ENCODE measurements around the gene TSPAN3. TPM values are rescaled to one million over a fixed set of nuclear protein-coding genes. Genes with fewer than 3 reads are reported as not detected.

TSPAN3 gene
- total and polyA plus RNA-seq, 2 donors (not counting 3 experiments of a cell fraction or from before 2014, with no cell fraction given): 215 to 606 TPM

DNA sequence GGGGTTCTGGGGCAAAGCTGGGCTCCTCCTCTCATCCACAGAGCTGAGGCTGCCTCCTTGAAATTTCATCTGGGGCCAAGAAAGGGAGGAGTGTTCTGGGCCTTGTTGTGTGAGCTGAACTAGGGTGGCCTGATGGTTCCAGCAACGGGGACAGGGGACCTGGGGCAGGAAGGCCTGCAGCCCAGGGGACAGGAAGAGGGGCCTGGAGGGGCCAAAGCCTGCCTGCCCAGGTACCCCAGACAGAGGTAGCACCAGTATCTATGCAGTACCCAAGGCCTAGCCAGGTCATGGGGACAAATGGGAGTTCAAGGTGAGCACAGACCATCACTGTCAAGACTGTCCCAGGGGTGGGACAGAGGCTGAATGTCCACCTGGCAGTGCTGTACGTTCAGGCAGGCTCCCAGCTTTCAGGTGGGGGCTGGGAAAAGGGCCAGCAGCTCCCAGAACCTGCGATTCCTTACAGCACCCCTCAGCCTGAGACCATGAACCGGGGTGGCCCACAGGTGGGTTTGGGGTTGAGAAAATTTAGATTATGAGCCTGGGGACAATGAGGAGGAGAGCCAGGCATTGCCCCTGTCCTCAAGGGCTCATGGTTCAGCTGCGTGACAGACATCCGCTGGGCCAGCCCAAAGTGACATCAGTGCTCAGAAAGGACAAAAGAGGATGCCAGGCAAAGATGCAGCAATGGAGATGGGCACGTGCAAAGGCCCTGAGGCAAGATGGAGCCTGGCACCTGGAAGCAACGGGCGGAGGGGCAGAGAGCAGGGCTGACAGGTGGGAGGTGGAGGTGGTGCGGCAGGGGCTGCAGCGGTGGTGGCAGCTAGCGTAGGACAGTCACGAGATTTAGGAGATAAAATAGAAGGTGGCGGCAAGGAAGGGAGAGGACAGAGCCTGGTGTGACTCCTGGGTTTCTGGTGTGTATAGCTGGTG lies 48.0 kb downstream of the TSPAN3 start:
- dilution Hi-C loops (cut with MboI; ENCODE audit: extremely low pct_ligation_motif_present, low sequenced_read_pairs) (no loop called here), intact Hi-C loops (cut with micrococcal nuclease) (loop anchor here (5.0 kb wide), 3 partner anchors 164 to 831 kb away; no protein-coding TSS in a partner anchor)
- no peak overlapping the region for H3K4me2 ChIP-seq (ENCODE audit: insufficient read depth, low read length)
- peaks cover 8% of the 10 kb centered on the region for H3K4me1 ChIP-seq (ENCODE audit: control insufficient read depth, extremely low read depth, insufficient read depth, low read length)
- CTCF ChIA-PET: interaction anchor here (0.6 to 4.3 kb wide), 16 partner anchors 7 to 610 kb away, joined by 3 to 45 read pairs (median 4); no protein-coding TSS in a partner anchor
- TF ChIP-seq, protein P1, sequence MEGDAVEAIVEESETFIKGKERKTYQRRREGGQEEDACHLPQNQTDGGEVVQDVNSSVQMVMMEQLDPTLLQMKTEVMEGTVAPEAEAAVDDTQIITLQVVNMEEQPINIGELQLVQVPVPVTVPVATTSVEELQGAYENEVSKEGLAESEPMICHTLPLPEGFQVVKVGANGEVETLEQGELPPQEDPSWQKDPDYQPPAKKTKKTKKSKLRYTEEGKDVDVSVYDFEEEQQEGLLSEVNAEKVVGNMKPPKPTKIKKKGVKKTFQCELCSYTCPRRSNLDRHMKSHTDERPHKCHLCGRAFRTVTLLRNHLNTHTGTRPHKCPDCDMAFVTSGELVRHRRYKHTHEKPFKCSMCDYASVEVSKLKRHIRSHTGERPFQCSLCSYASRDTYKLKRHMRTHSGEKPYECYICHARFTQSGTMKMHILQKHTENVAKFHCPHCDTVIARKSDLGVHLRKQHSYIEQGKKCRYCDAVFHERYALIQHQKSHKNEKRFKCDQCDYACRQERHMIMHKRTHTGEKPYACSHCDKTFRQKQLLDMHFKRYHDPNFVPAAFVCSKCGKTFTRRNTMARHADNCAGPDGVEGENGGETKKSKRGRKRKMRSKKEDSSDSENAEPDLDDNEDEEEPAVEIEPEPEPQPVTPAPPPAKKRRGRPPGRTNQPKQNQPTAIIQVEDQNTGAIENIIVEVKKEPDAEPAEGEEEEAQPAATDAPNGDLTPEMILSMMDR (IDR thresholded peaks at IDR 0.05; ENCODE audit: extremely low read depth in 1 of 2, insufficient read depth in 1 of 2, low read depth in 1 of 2, low read length in 2 of 2): no peak
- TF ChIP-seq FOS (IDR thresholded peaks at IDR 0.05; ENCODE audit: borderline replicate concordance, insufficient read depth, low read length) (no peak), GATA2 (IDR thresholded peaks at IDR 0.05; ENCODE audit: insufficient read depth, insufficient read length, low read depth, low read length) (no peak), MAX (IDR thresholded peaks at IDR 0.05; ENCODE audit: insufficient read depth, insufficient read length) (no peak), EZH2 (IDR thresholded peaks at IDR 0.05; ENCODE audit: borderline replicate concordance, low read depth, low read length, severe bottlenecking) (no peak), POLR2A (IDR thresholded peaks at IDR 0.05; ENCODE audit: low read depth, low read length) (no peak), JUN (IDR thresholded peaks at IDR 0.05; ENCODE audit: borderline replicate concordance, insufficient read depth, insufficient read length, low read depth) (no peak), POLR2AphosphoS5 (IDR thresholded peaks at IDR 0.05; ENCODE audit: insufficient read depth, low read depth, low read length) (no peak), MYC (IDR thresholded peaks at IDR 0.05; ENCODE audit: low read depth, low read length) (no peak)
- no peaks in the 10 kb centered on the region for H4K20me1 ChIP-seq (replicated peaks; ENCODE audit: control insufficient read depth, extremely low read depth, insufficient read depth, low read length)
- no TSS peak for BruUV-seq (replicated peaks)
- H3K4me3 ChIP-seq (replicated peaks in 1 of 3; ENCODE audit: insufficient read depth in 1 of 3, low read depth in 1 of 3, low read length in 3 of 3): no peak overlapping the region
- H3K36me3 ChIP-seq (ENCODE audit: control insufficient read depth in 2 of 2, extremely low read depth in 1 of 2, insufficient read depth in 2 of 2, low read length in 2 of 2): no peaks in the 10 kb centered on the region
- H3K27ac ChIP-seq (ENCODE audit: insufficient read depth, low read depth, low read length): no peak overlapping the region
- no peak overlapping the region for H2AFZ ChIP-seq (ENCODE audit: low read depth, low read length)
- no peak overlapping the region for H3K9ac ChIP-seq (replicated peaks; ENCODE audit: extremely low read depth, insufficient read depth, low read length)
- FAIRE-seq (no peak), DNase-seq (ENCODE audit: low read depth, low spot score) (no peak)
- no peaks in the 10 kb centered on the region for H3K9me3 ChIP-seq (replicated peaks; ENCODE audit: control insufficient read depth, insufficient read depth, low read length)
- POLR2A ChIA-PET: no interaction called here
- no peaks in the 10 kb centered on the region for H3K27me3 ChIP-seq (ENCODE audit: control insufficient read depth in 2 of 2, insufficient read depth in 2 of 2, low read length in 2 of 2)
- no peaks in the 10 kb centered on the region for H3K9me1 ChIP-seq (replicated peaks; ENCODE audit: control insufficient read depth, extremely low read depth, insufficient read depth, low read length)
- H3K79me2 ChIP-seq (ENCODE audit: control insufficient read depth, insufficient read depth, low read length): no peaks in the 10 kb centered on the region

Measured in endothelial cell of umbilical vein (primary cell).